Diencephalon (tissue), 1 donor: ENCODE results near the gene LHFPL4. TPM values are rescaled to one million over a fixed set of nuclear protein-coding genes. Genes with fewer than 3 reads are reported as not detected.

Source experiments
- total RNA-seq: library from RNA; depleted of rRNA; stranded (reverse); fragments of >200 nt; gene quantifications from one replicate; pipeline ENCODE4 v1.2.3, GENCODE V29; 2014

The LHFPL4 gene
- 55.1 TPM for total RNA-seq

GRCh38 chr3:9553021-9553947 lies at the start of gene LHFPL4:
TSS of gene LHFPL4 (minus strand) at chr3:9553822. CDS start at chr3:9552679, 1,143 bp downstream.

Other genes starting within 250 kb of the LHFPL4 start
- gene THUMPD3, start 190.8 kb downstream of the LHFPL4 start, total RNA-seq: 59.1 TPM
- 60.9 TPM for gene SETD5, start 156.2 kb downstream of the LHFPL4 start, total RNA-seq
- gene MTMR14, start 95.7 kb upstream of the LHFPL4 start, total RNA-seq: 18.9 TPM
- 12.7 TPM for gene CPNE9, start 150.0 kb upstream of the LHFPL4 start, total RNA-seq
- gene BRPF1, start 177.9 kb upstream of the LHFPL4 start, total RNA-seq: 12.9 TPM
- gene OGG1, start 196.1 kb upstream of the LHFPL4 start, total RNA-seq: 69.9 TPM
- gene CAMK1, start 216.1 kb upstream of the LHFPL4 start, total RNA-seq: 53.5 TPM
- 39.2 TPM for gene TADA3, start 238.7 kb upstream of the LHFPL4 start, total RNA-seq
- gene ARPC4, start 239.3 kb upstream of the LHFPL4 start, total RNA-seq: 131 TPM